B cell (primary cell): Measurements from ENCODE around the gene THSD7B.

Experiments
- CTCF ChIP-seq: fragments of 200-600 bp; IDR thresholded peaks from one replicate; pipeline ENCODE4 v1.8.0; 2022; ENCODE audit warnings: antibody characterized with exemption, mild to moderate bottlenecking
- EZH2 ChIP-seq: IDR thresholded peaks from 2 replicates; pipeline ENCODE4 v1.6.1; 2012; ENCODE audit warnings: borderline replicate concordance, low read depth, mild to moderate bottlenecking, moderate library complexity, low read length; ENCODE audit not compliant: insufficient read depth, poor library complexity, severe bottlenecking

- no peak for TF ChIP-seq EZH2
- TF ChIP-seq CTCF = no peak
Measured at GRCh38 chr2:137638932-137639331, 873.6 kb downstream of the THSD7B start.
